ENCODE measurements around the gene DENND1A.

Gene DENND1A

GRCh38 chr9:123876750-123877149 lies 53.2 kb downstream of the DENND1A start:
- DNase-seq, result no peak
- TF ChIP-seq POLR2A (IDR thresholded peaks at IDR 0.05; ENCODE audit: low read length), result no peak

- TF ChIP-seq POLR2A (IDR thresholded peaks at IDR 0.05; ENCODE audit: low read length) (no peak), GATA1 (IDR thresholded peaks at IDR 0.05; ENCODE audit: low read depth, low read length) (no peak)
- DNase-seq, result no peak
Observed at GRCh38 chr9:123872710-123873109, 57.2 kb downstream of the DENND1A start.

GRCh38 chr9:123871781-123872180 lies 58.1 kb downstream of the DENND1A start:
- DNase-seq, result no peak
- TF ChIP-seq POLR2A (IDR thresholded peaks at IDR 0.05; ENCODE audit: low read length) (no peak), GATA1 (IDR thresholded peaks at IDR 0.05; ENCODE audit: low read depth, low read length) (no peak)

- TF ChIP-seq POLR2A (IDR thresholded peaks at IDR 0.05; ENCODE audit: low read length) (no peak), GATA1 (IDR thresholded peaks at IDR 0.05; ENCODE audit: low read depth, low read length) (no peak)
- no peak for DNase-seq
Observed at GRCh38 chr9:123868002-123868401, 61.9 kb downstream of the DENND1A start.

GRCh38 chr9:123867034-123867433 lies 62.9 kb downstream of the DENND1A start:
- TF ChIP-seq GATA1 (IDR thresholded peaks at IDR 0.05; ENCODE audit: low read depth, low read length), result no peak
- TF ChIP-seq POLR2A (IDR thresholded peaks at IDR 0.05; ENCODE audit: low read length), result no peak
- no peak for DNase-seq

DNA sequence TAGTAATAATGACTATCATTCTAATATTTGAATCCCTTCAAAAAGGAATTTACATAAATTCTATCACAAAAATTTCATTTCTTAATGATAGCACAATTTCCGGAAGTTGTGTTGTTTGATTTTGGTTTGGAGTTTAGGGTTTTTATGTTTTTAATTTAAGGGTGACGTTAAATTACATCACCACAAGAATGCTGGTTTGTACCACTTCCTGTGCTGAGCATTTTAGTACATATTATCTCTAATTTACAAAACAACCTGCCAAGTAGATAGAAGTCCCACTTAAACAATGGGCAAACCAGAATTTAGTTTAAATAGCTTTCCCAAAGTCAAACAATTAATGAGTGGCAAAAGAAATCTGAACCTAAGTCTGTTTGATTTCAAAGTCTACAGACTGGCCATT lies 63.4 kb downstream of the DENND1A start:
- no peak for DNase-seq

GRCh38 chr9:123865226-123866000 lies 64.5 kb downstream of the DENND1A start:
- no peak for DNase-seq
- TF ChIP-seq POLR2A (IDR thresholded peaks at IDR 0.05; ENCODE audit: low read length) (no peak), GATA1 (IDR thresholded peaks at IDR 0.05; ENCODE audit: low read depth, low read length) (no peak)

More for the DNA sequence above, 63.4 kb downstream of the DENND1A start:
- TF ChIP-seq POLR2A (IDR thresholded peaks at IDR 0.05; ENCODE audit: low read length), result no peak
- no peak for TF ChIP-seq GATA1 (IDR thresholded peaks at IDR 0.05; ENCODE audit: low read depth, low read length)

- TF ChIP-seq GATA1 (IDR thresholded peaks at IDR 0.05; ENCODE audit: low read depth, low read length) (no peak), POLR2A (IDR thresholded peaks at IDR 0.05; ENCODE audit: low read length) (no peak)
Observed at GRCh38 chr9:123864251-123864650, 65.7 kb downstream of the DENND1A start.

GRCh38 chr9:123863164-123863855 lies 66.6 kb downstream of the DENND1A start:
- no peak for DNase-seq
- TF ChIP-seq GATA1 (IDR thresholded peaks at IDR 0.05; ENCODE audit: low read depth, low read length) (no peak), POLR2A (IDR thresholded peaks at IDR 0.05; ENCODE audit: low read length) (no peak)

More at GRCh38 chr9:123864251-123864650, 65.7 kb downstream of the DENND1A start:
- DNase-seq, result no peak

DNA sequence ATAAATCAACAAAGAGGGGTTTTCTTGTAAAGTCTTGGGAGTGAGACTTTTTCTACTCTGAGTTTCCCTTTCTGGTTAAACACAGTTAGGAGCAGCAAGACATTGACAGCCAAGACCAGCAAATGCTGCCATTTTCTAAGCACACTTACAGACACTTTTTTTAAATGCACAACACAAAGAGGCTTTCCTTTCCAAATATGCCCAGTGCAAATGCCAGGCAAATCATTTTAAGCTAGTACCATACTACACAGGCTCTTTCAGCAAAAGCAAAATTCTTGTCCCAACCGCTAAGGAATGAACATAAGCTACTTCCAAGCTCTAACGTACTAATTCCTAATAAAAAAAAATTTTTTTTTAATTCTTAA lies 68.2 kb downstream of the DENND1A start:
- TF ChIP-seq POLR2A (IDR thresholded peaks at IDR 0.05; ENCODE audit: low read length) (no peak), GATA1 (IDR thresholded peaks at IDR 0.05; ENCODE audit: low read depth, low read length) (no peak)
- no peak for DNase-seq

GRCh38 chr9:123861086-123861755 lies 68.7 kb downstream of the DENND1A start:
- TF ChIP-seq POLR2A (IDR thresholded peaks at IDR 0.05; ENCODE audit: low read length) (no peak), GATA1 (IDR thresholded peaks at IDR 0.05; ENCODE audit: low read depth, low read length) (no peak)
- DNase-seq, result no peak

- TF ChIP-seq GATA1 (IDR thresholded peaks at IDR 0.05; ENCODE audit: low read depth, low read length), result no peak
- TF ChIP-seq POLR2A (IDR thresholded peaks at IDR 0.05; ENCODE audit: low read length), result no peak
- DNase-seq, result no peak
Observed at GRCh38 chr9:123860603-123861002, 69.3 kb downstream of the DENND1A start.

DNA sequence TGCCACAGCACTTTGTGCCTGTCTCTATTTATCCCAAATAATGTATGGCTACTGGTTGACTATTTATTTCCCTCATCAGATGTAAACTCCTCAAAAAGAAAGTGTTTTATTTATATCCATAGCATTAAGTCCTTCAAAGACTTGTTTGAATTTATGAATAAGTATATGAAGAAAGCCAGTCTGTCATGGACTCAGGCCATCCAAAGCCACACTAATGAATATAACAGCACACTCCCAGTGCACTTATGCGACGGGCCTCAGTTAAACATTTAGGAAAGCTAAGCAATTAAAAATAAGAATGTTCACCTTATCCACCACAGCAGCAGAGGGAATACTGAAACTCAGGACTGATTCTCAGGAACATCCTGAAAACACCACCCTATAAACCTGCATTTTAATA lies 77.5 kb downstream of the DENND1A start:
- TF ChIP-seq GATA1 (IDR thresholded peaks at IDR 0.05; ENCODE audit: low read depth, low read length) (no peak), POLR2A (IDR thresholded peaks at IDR 0.05; ENCODE audit: low read length) (no peak)
- no peak for DNase-seq

GRCh38 chr9:123851851-123852250 lies 78.1 kb downstream of the DENND1A start:
- TF ChIP-seq POLR2A (IDR thresholded peaks at IDR 0.05; ENCODE audit: low read length) (no peak), GATA1 (IDR thresholded peaks at IDR 0.05; ENCODE audit: low read depth, low read length) (no peak)
- DNase-seq, result no peak
